Hepatocyte (in vitro differentiated cells): Measurements from ENCODE around the gene PHGDH. TPM values are rescaled to one million over a fixed set of nuclear protein-coding genes. Genes with fewer than 3 reads are reported as not detected.
A peak's percentile ranks its signal among the peaks of the same experiment; 100 is the strongest.

ENCODE experiments used
- DNase-seq: peaks from one replicate; pipeline ENCODE4 v3.0.0-alpha.2; 2016; ENCODE audit warnings: low spot score
- H2AFZ ChIP-seq: fragments of 200-600 bp; sonication (generic); 2 replicates; pipeline ENCODE4 v1.6.0; 2016; ENCODE audit warnings: antibody characterized with exemption, mild to moderate bottlenecking
- H3K27ac ChIP-seq: fragments of 200-600 bp; sonication (generic); 2 replicates; pipeline ENCODE4 v1.5.1; 2016; ENCODE audit warnings: mild to moderate bottlenecking
- H3K27me3 ChIP-seq: fragments of 200-600 bp; sonication (generic); 2 replicates; pipeline ENCODE4 v1.6.1; 2016
- H3K36me3 ChIP-seq: fragments of 200-600 bp; sonication (generic); replicated peaks from 2 replicates; pipeline ENCODE4 v1.5.1; 2016; ENCODE audit warnings: low read depth; ENCODE audit not compliant: insufficient read depth
- H3K4me1 ChIP-seq: fragments of 200-600 bp; sonication (generic); 2 replicates; pipeline ENCODE4 v1.5.1; 2016; ENCODE audit warnings: mild to moderate bottlenecking, moderate library complexity; ENCODE audit not compliant: insufficient read depth
- H3K4me2 ChIP-seq: fragments of 200-600 bp; sonication (generic); 2 replicates; pipeline ENCODE4 v1.6.0; 2016
- H3K4me3 ChIP-seq: fragments of 200-600 bp; sonication (generic); 2 replicates; pipeline ENCODE4 v1.5.1; 2016; ENCODE audit warnings: mild to moderate bottlenecking
- H3K79me2 ChIP-seq: fragments of 200-600 bp; sonication (generic); 2 replicates; pipeline ENCODE4 v1.6.0; 2017; ENCODE audit warnings: mild to moderate bottlenecking
- H3K9me2 ChIP-seq: fragments of 200-600 bp; sonication (generic); replicated peaks from 2 replicates; pipeline ENCODE4 v1.6.0; 2017; ENCODE audit warnings: mild to moderate bottlenecking; ENCODE audit not compliant: insufficient read depth
- H3K9me3 ChIP-seq: fragments of 200-600 bp; sonication (generic); 2 replicates; pipeline ENCODE4 v1.5.1; 2016; ENCODE audit warnings: low read depth, mild to moderate bottlenecking
- H4K20me1 ChIP-seq: fragments of 200-600 bp; sonication (generic); 2 replicates; pipeline ENCODE4 v1.6.0; 2016; ENCODE audit warnings: mild to moderate bottlenecking; ENCODE audit not compliant: insufficient read depth, poor library complexity, severe bottlenecking
- CTCF ChIP-seq: fragments of 200-600 bp; sonication (generic); IDR thresholded peaks from 2 replicates; pipeline ENCODE4 v1.5.1; 2016; ENCODE audit warnings: antibody characterized with exemption, mild to moderate bottlenecking; ENCODE audit not compliant: poor library complexity
- EZH2 ChIP-seq: fragments of 200-600 bp; sonication (generic); IDR thresholded peaks from 2 replicates; pipeline ENCODE4 v1.6.1; 2016; ENCODE audit warnings: antibody characterized with exemption, mild to moderate bottlenecking, borderline replicate concordance
- EZH2phosphoT487 ChIP-seq: fragments of 200-600 bp; sonication (generic); IDR thresholded peaks from one replicate; pipeline ENCODE4 v1.6.1; 2018; ENCODE audit warnings: antibody characterized with exemption, mild to moderate bottlenecking, low read depth, moderate library complexity; ENCODE audit not compliant: unreplicated experiment, severe bottlenecking
- WGBS: methylation state at CpG from one replicate; pipeline ENCODE4 v1.1.6; 2016; ENCODE audit warnings: low lambda C conversion rate; ENCODE audit errors: missing lambda C conversion rate; 5-methylcytosine and 5-hydroxymethylcytosine counted together
- polyA plus RNA-seq: library from polyadenylated mRNA; unstranded; fragments of >200 nt; fragmentation: Nextera tagmentation; extraction: Ambion mirVana; gene quantifications from 2 replicates; pipeline ENCODE4 v1.2.1, GENCODE V29; 2016
- total RNA-seq: library from RNA; depleted of rRNA; stranded (reverse); fragments of >200 nt; gene quantifications from 2 replicates; pipeline ENCODE4 v1.2.3, GENCODE V29; 2014

PHGDH gene
- total and polyA plus RNA-seq, 2 experiments from 2014 or later = 138 to 167 TPM

DNA sequence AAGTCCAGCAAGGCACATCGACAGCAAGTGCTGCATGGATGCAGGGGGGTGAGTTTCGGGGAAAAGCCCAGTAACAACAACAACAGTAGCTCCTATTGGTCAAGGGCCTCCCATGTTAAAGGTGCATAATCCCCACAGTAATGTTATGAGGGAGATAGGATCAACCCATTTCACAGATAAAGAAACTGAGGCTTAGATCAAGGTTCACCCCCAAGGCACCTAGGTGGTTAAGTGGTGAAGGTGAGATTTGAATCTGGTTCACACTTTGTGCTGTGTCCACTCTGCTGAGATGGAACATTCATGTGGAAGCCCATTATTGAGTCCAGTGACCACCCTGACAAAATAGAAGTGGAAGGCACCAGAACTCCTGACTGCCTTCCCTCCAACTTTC is 24.9 kb downstream of the PHGDH start:
- Histone ChIP-seq H3K4me2 (no peak overlapping the region), H3K4me3 (no peak overlapping the region), H3K79me2 (no peaks in the 10 kb centered on the region), H4K20me1 (no peaks in the 10 kb centered on the region), H3K9me3 (no peaks in the 10 kb centered on the region), H3K27ac (peak overlapping the region; percentile 33), H3K4me1 (peaks cover 6% of the 10 kb centered on the region), H3K9me2 (no peaks in the 10 kb centered on the region), H2AFZ (no peak overlapping the region), H3K36me3 (no peaks in the 10 kb centered on the region), H3K27me3 (no peaks in the 10 kb centered on the region)
- 97% methylated on average over 2 of the region's 2 CpGs for WGBS
- no peak for DNase-seq
- no peak for TF ChIP-seq EZH2
- no peak for TF ChIP-seq CTCF

DNA sequence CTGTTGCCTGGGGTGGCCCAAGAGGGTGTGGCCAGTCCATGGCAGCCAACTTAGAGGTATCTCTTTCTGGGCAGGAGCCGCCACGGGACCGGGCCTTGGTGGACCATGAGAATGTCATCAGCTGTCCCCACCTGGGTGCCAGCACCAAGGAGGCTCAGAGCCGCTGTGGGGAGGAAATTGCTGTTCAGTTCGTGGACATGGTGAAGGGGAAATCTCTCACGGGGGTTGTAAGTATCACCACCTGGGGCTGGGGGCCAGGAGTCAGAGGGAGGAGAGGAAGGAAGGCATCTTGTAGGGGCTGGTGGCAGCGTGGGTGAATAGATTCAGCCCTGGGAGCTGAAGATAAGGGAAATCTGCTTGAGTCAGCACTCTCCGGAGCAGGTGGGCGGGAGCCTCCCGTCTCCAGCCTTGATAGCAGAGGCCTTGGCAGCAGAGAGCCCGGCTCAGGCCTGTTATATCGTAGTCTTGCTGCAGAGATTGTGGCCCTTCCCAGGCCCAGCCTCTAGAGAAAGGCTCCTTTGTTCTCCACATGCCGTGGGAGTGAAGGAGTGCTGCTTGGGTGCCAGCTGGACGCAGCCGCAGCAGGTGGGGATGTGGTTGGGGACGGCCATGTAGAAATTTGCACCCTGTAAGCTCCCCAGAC is 25.4 kb downstream of the PHGDH start:
- Histone ChIP-seq H3K9me3 (no peaks in the 10 kb centered on the region), H3K36me3 (no peaks in the 10 kb centered on the region), H3K27me3 (no peaks in the 10 kb centered on the region), H3K4me1 (peaks cover 6% of the 10 kb centered on the region), H3K79me2 (no peaks in the 10 kb centered on the region), H3K4me2 (no peak overlapping the region), H3K9me2 (no peaks in the 10 kb centered on the region), H3K4me3 (no peak overlapping the region), H3K27ac (peak overlapping the region; percentile 33), H2AFZ (no peak overlapping the region), H4K20me1 (no peaks in the 10 kb centered on the region)
- TF ChIP-seq CTCF (no peak), EZH2 (no peak), EZH2phosphoT487 (no peak)
- peak; percentile 71 for DNase-seq
- WGBS = 73% methylated on average over 15 of the region's 16 CpGs

DNA sequence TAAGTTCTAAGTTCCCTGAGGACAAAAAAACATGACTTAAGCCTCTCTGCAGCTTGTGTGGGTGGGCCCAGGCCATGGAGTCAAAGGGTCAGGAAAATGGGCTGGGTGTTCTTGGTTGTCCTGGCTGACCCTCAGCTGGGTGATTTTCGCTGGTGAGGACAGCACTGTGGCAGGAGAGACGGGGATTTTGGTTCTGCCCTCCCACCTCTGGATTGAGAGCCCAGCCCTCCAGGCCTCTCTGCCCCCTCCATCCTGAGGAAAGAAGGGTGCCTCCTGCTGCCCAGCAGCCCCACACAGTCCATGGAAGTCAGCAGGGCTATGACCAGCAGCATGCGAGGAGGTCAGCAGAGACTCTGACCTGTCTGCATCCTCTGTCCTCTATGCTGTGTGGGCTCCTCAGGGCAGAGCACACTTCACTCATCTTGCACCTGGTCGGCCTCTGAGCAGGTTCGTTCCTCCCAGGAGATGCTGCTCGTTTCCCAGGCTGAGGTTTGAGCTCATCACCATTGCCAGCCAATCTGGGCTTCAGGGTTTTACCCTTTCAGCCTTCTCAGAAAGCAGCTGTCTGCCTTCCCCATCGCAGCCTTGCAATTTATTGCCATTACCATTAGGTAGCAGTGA is 26.5 kb downstream of the PHGDH start:
- H3K4me1 ChIP-seq = peaks cover 6% of the 10 kb centered on the region
- no peak overlapping the region for H3K4me3 ChIP-seq
- no peak overlapping the region for H3K4me2 ChIP-seq
- H3K9me3 ChIP-seq = no peaks in the 10 kb centered on the region
- 83% methylated on average over 7 of the region's 7 CpGs for WGBS
- TF ChIP-seq CTCF (no peak), EZH2phosphoT487 (no peak), EZH2 (no peak)
- no peaks in the 10 kb centered on the region for H3K9me2 ChIP-seq
- H4K20me1 ChIP-seq = no peaks in the 10 kb centered on the region
- H3K27me3 ChIP-seq = no peaks in the 10 kb centered on the region
- no peak overlapping the region for H2AFZ ChIP-seq
- H3K27ac ChIP-seq = no peak overlapping the region
- DNase-seq = no peak
- no peaks in the 10 kb centered on the region for H3K79me2 ChIP-seq
- no peaks in the 10 kb centered on the region for H3K36me3 ChIP-seq
